Stomach smooth muscle (tissue), 2 donors: ENCODE data around the gene HBZ.
"Not testable (repeated sequence)": the region's sequence is repeated elsewhere in the genome, so short reads cannot be mapped to it uniquely, and the experiment has no call there.

Source experiments
- H3K27ac ChIP-seq: one replicate; pipeline ENCODE4 v1.7.0; 2013; ENCODE audit warnings: mild to moderate bottlenecking, low read length, inconsistent platforms
- H3K27me3 ChIP-seq, 2 donors: one replicate each; pipeline ENCODE4 v1.7.0; 2013; ENCODE audit warnings: low read length in 2 of 2; ENCODE audit not compliant: insufficient read depth in 2 of 2, control insufficient read depth in 1 of 2
- H3K36me3 ChIP-seq, 2 donors: one replicate each; pipeline ENCODE4 v1.7.0; 2013; ENCODE audit warnings: low read length in 2 of 2; ENCODE audit not compliant: control insufficient read depth in 2 of 2, insufficient read depth in 2 of 2
- H3K4me1 ChIP-seq: one replicate; pipeline ENCODE4 v1.7.0; 2013; ENCODE audit warnings: low read length; ENCODE audit not compliant: control insufficient read depth, insufficient read depth
- H3K4me3 ChIP-seq, 2 donors: one replicate each; pipeline ENCODE4 v1.7.0; 2013; ENCODE audit warnings: low read length in 2 of 2
- H3K9ac ChIP-seq, 2 donors: one replicate each; pipeline ENCODE4 v1.7.0; 2013; ENCODE audit warnings: low read length in 2 of 2, mild to moderate bottlenecking in 1 of 2
- H3K9me3 ChIP-seq, 2 donors: one replicate each; pipeline ENCODE4 v1.7.0; 2013; ENCODE audit warnings: low read length in 2 of 2; ENCODE audit not compliant: control insufficient read depth in 2 of 2
- donor health status: healthy.
- donor health status: Pancreatic carcinoma.

Gene HBZ

DNA sequence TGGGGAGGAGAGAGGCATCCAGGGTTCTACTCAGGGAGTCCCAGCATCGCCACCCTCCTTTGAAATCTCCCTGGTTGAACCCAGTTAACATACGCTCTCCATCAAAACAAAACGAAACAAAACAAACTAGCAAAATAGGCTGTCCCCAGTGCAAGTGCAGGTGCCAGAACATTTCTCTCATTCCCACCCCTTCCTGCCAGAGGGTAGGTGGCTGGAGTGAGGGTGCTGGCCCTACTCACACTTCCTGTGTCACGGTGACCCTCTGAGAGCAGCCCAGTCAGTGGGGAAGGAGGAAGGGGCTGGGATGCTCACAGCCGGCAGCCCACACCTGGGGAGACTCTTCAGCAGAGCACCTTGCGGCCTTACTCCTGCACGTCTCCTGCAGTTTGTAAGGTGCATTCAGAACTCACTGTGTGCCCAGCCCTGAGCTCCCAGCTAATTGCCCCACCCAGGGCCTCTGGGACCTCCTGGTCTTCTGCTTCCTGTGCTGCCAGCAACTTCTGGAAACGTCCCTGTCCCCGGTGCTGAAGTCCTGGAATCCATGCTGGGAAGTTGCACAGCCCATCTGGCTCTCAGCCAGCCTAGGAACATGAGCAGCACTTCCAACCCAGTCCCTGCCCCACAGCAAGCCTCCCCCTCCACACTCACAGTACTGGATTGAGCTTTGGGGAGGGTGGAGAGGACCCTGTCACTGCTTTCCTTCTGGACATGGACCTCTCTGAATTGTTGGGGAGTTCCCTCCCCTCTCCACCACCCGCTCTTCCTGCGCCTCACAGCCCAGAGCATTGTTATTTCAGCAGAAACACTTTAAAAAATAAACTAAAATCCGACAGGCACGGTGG, 21.7 kb downstream of the HBZ start:
- H3K4me3 ChIP-seq, H3K9ac ChIP-seq, H3K4me1 ChIP-seq, H3K36me3 ChIP-seq, H3K27ac ChIP-seq, H3K9me3 ChIP-seq: not testable (repeated sequence)
- H3K27me3 ChIP-seq = peaks cover 25 to 50% of the 10 kb centered on the region in 2 donors

DNA sequence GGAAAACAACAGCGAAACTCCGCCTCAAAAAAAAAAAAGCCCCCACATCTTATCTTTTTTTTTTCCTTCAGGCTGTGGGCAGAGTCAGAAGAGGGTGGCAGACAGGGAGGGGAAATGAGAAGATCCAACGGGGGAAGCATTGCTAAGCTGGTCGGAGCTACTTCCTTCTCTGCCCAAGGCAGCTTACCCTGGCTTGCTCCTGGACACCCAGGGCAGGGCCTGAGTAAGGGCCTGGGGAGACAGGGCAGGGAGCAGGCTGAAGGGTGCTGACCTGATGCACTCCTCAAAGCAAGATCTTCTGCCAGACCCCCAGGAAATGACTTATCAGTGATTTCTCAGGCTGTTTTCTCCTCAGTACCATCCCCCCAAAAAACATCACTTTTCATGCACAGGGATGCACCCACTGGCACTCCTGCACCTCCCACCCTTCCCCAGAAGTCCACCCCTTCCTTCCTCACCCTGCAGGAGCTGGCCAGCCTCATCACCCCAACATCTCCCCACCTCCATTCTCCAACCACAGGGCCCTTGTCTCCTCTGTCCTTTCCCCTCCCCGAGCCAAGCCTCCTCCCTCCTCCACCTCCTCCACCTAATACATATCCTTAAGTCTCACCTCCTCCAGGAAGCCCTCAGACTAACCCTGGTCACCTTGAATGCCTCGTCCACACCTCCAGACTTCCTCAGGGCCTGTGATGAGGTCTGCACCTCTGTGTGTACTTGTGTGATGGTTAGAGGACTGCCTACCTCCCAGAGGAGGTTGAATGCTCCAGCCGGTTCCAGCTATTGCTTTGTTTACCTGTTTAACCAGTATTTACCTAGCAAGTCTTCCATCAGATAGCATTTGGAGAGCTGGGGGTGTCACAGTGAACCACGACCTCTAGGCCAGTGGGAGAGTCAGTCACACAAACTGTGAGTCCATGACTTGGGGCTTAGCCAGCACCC, 22.8 kb downstream of the HBZ start:
- Histone ChIP-seq H3K9me3 (no peaks in the 10 kb centered on the region), H3K4me3 (no peak overlapping the region), H3K4me1 (peaks cover 6% of the 10 kb centered on the region), H3K36me3 (no peaks in the 10 kb centered on the region), H3K27ac (no peak overlapping the region), H3K9ac (no peak overlapping the region), H3K27me3 (peaks cover 33 to 53% of the 10 kb centered on the region in 2 donors)

GRCh38 chr16:176006-176405, 23.6 kb downstream of the HBZ start:
- not testable (repeated sequence) for H3K36me3 ChIP-seq, H3K27ac ChIP-seq, H3K4me3 ChIP-seq, H3K9me3 ChIP-seq, H3K9ac ChIP-seq
- H3K27me3 ChIP-seq = peaks cover 33 to 59% of the 10 kb centered on the region in 2 donors
- peaks cover 12% of the 10 kb centered on the region for H3K4me1 ChIP-seq

DNA sequence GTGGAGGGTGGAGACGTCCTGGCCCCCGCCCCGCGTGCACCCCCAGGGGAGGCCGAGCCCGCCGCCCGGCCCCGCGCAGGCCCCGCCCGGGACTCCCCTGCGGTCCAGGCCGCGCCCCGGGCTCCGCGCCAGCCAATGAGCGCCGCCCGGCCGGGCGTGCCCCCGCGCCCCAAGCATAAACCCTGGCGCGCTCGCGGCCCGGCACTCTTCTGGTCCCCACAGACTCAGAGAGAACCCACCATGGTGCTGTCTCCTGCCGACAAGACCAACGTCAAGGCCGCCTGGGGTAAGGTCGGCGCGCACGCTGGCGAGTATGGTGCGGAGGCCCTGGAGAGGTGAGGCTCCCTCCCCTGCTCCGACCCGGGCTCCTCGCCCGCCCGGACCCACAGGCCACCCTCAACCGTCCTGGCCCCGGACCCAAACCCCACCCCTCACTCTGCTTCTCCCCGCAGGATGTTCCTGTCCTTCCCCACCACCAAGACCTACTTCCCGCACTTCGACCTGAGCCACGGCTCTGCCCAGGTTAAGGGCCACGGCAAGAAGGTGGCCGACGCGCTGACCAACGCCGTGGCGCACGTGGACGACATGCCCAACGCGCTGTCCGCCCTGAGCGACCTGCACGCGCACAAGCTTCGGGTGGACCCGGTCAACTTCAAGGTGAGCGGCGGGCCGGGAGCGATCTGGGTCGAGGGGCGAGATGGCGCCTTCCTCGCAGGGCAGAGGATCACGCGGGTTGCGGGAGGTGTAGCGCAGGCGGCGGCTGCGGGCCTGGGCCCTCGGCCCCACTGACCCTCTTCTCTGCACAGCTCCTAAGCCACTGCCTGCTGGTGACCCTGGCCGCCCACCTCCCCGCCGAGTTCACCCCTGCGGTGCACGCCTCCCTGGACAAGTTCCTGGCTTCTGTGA, 24.3 kb downstream of the HBZ start, which contains the start of gene HBA1:
HBA1 (plus strand) TSS at position 204 of the 906 bp plus-strand sequence; CDS start at position 241, 37 bp downstream.
- Histone ChIP-seq H3K27me3 (peaks cover 33 to 58% of the 10 kb centered on the region in 2 donors), H3K4me1 (peaks cover 20% of the 10 kb centered on the region)
- H3K9me3 ChIP-seq, H3K9ac ChIP-seq, H3K4me3 ChIP-seq, H3K27ac ChIP-seq, H3K36me3 ChIP-seq: not testable (repeated sequence)

DNA sequence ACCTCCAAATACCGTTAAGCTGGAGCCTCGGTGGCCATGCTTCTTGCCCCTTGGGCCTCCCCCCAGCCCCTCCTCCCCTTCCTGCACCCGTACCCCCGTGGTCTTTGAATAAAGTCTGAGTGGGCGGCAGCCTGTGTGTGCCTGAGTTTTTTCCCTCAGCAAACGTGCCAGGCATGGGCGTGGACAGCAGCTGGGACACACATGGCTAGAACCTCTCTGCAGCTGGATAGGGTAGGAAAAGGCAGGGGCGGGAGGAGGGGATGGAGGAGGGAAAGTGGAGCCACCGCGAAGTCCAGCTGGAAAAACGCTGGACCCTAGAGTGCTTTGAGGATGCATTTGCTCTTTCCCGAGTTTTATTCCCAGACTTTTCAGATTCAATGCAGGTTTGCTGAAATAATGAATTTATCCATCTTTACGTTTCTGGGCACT, 25.0 kb downstream of the HBZ start:
- Histone ChIP-seq H3K9me3 (no peaks in the 10 kb centered on the region), H3K4me1 (peaks cover 22% of the 10 kb centered on the region), H3K27me3 (peaks cover 33 to 57% of the 10 kb centered on the region in 2 donors), H3K4me3 (no peak overlapping the region), H3K27ac (no peak overlapping the region), H3K36me3 (no peaks in the 10 kb centered on the region), H3K9ac (no peak overlapping the region)

GRCh38 chr16:177981-178667, 25.7 kb downstream of the HBZ start:
- Histone ChIP-seq H3K4me3 (no peak overlapping the region), H3K9ac (no peak overlapping the region), H3K27ac (no peak overlapping the region), H3K27me3 (peaks cover 33 to 57% of the 10 kb centered on the region in 2 donors), H3K4me1 (peaks cover 22% of the 10 kb centered on the region), H3K9me3 (no peaks in the 10 kb centered on the region), H3K36me3 (no peaks in the 10 kb centered on the region)

DNA sequence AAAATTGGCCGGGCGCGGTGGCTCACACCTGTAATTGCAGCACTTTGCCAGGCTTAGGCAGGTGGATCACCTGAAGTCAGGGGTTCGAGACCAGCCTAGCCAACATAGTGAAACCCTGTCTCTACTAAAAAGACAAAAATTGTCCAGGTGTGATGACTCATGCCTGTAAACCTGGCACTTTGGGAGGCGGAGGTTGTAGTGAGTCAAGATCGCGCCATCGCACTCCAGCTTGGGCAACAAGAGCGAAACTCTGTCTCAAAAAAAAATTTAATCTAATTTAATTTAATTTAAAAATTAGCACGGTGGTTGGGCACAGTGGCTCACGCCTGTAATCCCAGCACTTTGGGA, 26.2 kb downstream of the HBZ start:
- Histone ChIP-seq H3K27ac (no peak overlapping the region), H3K9ac (no peak overlapping the region), H3K9me3 (no peaks in the 10 kb centered on the region), H3K36me3 (no peaks in the 10 kb centered on the region), H3K27me3 (peaks cover 33 to 57% of the 10 kb centered on the region in 2 donors), H3K4me1 (peaks cover 22% of the 10 kb centered on the region), H3K4me3 (no peak overlapping the region)

DNA sequence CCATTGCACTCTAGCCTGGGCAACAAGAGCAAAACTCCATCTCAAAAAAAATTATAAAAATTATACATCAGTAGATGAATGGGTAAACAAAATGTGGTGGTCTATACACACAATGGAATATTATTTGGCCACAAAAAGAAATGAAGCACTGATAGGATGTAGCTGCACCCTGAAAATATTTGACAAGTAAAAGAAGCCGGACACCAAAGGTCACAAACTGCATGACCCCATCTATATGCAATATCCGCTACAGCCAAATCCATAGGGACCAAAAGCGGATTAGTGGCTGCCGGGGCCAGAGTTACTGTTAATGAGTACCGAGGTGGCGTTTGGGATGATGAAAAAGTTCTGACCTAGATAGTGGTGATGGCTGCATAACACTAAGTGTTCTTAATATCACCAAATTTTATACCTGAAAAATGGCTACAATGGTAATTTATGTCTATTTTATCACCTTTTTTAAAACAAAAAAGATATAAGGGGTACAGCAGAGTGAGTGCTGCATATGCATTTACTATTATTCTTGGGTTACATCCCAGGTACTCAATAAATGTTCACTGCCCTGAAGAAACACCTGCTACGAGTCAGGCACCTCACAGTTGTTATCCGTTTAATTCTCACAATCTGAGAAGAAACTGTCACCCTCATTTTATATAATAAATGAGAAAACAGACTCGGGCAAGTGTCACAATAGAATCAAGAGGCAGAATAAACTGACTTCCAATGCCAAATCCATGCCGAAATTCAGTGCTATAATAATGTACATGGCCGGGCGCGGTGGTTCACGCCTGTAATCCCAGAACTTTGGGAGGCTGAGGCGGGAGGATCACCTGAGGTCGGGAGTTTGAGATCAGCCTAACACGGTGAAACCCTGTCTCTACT, 27.0 kb downstream of the HBZ start:
- H3K4me1 ChIP-seq = peaks cover 22% of the 10 kb centered on the region
- H3K36me3 ChIP-seq = no peaks in the 10 kb centered on the region
- H3K27me3 ChIP-seq = peaks cover 32 to 55% of the 10 kb centered on the region in 2 donors
- no peak overlapping the region for H3K9ac ChIP-seq
- H3K9me3 ChIP-seq = no peaks in the 10 kb centered on the region
- no peak overlapping the region for H3K4me3 ChIP-seq
- H3K27ac ChIP-seq = no peak overlapping the region

- H3K9ac ChIP-seq = no peak within 1 kb of the TSS
- H3K4me1 ChIP-seq = peaks cover 22% of the 10 kb centered on the region
- H3K9me3 ChIP-seq = no peaks in the 10 kb centered on the region
- H3K27ac ChIP-seq = no peak within 1 kb of the TSS
- H3K27me3 ChIP-seq = peaks cover 26 to 48% of the 10 kb centered on the region in 2 donors
- peak within 1 kb of the TSS; percentile 49 to 61 for H3K4me3 ChIP-seq
- H3K36me3 ChIP-seq = no peaks in the 10 kb centered on the region
Measured at GRCh38 chr16:180101-180675, 27.7 kb downstream of the HBZ start, which contains the start of gene HBQ1. TSS of gene HBQ1 (plus strand) at chr16:180459. CDS start at chr16:180487, 28 bp downstream.
